GM23338 (cell line): ENCODE data around the gene ZDHHC8. TPM values are rescaled to one million over a fixed set of nuclear protein-coding genes. Genes with fewer than 3 reads are reported as not detected.

Experiments
- ATAC-seq: fragments of 200-7000 bp; cut with Tn5 transposase; 3 replicates; pipeline ENCODE4 v1.9.1; 2020
- DNase-seq: peaks from one replicate; pipeline ENCODE4 v3.0.0-alpha.2; 2015; ENCODE audit warnings: low spot score
- H2AFZ ChIP-seq: fragments of 200-600 bp; sonication (generic); 2 replicates; pipeline ENCODE4 v1.8.0; 2016; ENCODE audit warnings: antibody characterized with exemption, mild to moderate bottlenecking, moderate library complexity
- H3F3A ChIP-seq: fragments of 200-600 bp; sonication (generic); replicated peaks from 2 replicates; pipeline ENCODE4 v1.8.0; 2017; ENCODE audit warnings: antibody characterized with exemption, mixed run types, low read depth
- H3K27ac ChIP-seq: fragments of 200-600 bp; sonication (generic); 2 replicates; pipeline ENCODE4 v1.6.1; 2016; ENCODE audit warnings: low read depth
- H3K27me3 ChIP-seq: fragments of 200-600 bp; sonication (generic); 2 replicates; pipeline ENCODE4 v1.8.0; 2016; ENCODE audit warnings: mild to moderate bottlenecking, mixed run types, moderate library complexity; ENCODE audit not compliant: insufficient read depth
- H3K36me3 ChIP-seq: fragments of 200-600 bp; sonication (generic); 2 replicates; pipeline ENCODE4 v1.8.0; 2016; ENCODE audit warnings: mild to moderate bottlenecking; ENCODE audit not compliant: insufficient read depth
- H3K4me1 ChIP-seq: fragments of 200-600 bp; sonication (generic); 2 replicates; pipeline ENCODE4 v1.8.0; 2016; ENCODE audit warnings: mild to moderate bottlenecking, moderate library complexity; ENCODE audit not compliant: insufficient read depth
- H3K4me2 ChIP-seq: fragments of 200-600 bp; sonication (generic); 2 replicates; pipeline ENCODE4 v1.7.1; 2017; ENCODE audit warnings: mixed run types
- H3K4me3 ChIP-seq: fragments of 200-600 bp; sonication (generic); 2 replicates; pipeline ENCODE4 v1.6.1; 2016; ENCODE audit warnings: mixed run types
- H3K79me2 ChIP-seq: fragments of 200-600 bp; sonication (generic); replicated peaks from 2 replicates; pipeline ENCODE4 v1.8.0; 2017; ENCODE audit warnings: mild to moderate bottlenecking; ENCODE audit not compliant: insufficient read depth
- H3K9me2 ChIP-seq: fragments of 200-600 bp; sonication (generic); 2 replicates; pipeline ENCODE4 v1.8.0; 2017; ENCODE audit not compliant: insufficient read depth
- H4K20me1 ChIP-seq: fragments of 200-600 bp; sonication (generic); replicated peaks from 2 replicates; pipeline ENCODE4 v1.8.0; 2017; ENCODE audit warnings: mild to moderate bottlenecking; ENCODE audit not compliant: insufficient read depth
- H3K27ac Mint-ChIP-seq: 2 replicates; pipeline ENCODE4 v1.8.0; 2020; ENCODE audit warnings: inconsistent platforms, mild to moderate bottlenecking, moderate library complexity, mixed read lengths
- H3K27me3 Mint-ChIP-seq: 3 replicates; pipeline ENCODE4 v1.8.0; 2022; ENCODE audit warnings: low read depth, mild to moderate bottlenecking, moderate library complexity, mixed read lengths, inconsistent platforms; ENCODE audit not compliant: insufficient read depth, poor library complexity
- H3K36me3 Mint-ChIP-seq: 3 replicates; pipeline ENCODE4 v1.8.0; 2021; ENCODE audit warnings: low read depth, mild to moderate bottlenecking, inconsistent platforms, moderate library complexity, mixed read lengths
- H3K4me1 Mint-ChIP-seq: 3 replicates; pipeline ENCODE4 v1.8.0; 2020; ENCODE audit warnings: mild to moderate bottlenecking, inconsistent platforms, mixed read lengths
- H3K4me3 Mint-ChIP-seq: 3 replicates; pipeline ENCODE4 v1.8.0; 2021; ENCODE audit warnings: moderate library complexity, mild to moderate bottlenecking, inconsistent platforms, mixed read lengths
- H3K9me3 Mint-ChIP-seq: 3 replicates; pipeline ENCODE4 v1.8.0; 2020; ENCODE audit warnings: moderate library complexity, mild to moderate bottlenecking, inconsistent platforms, mixed read lengths
- CREB1 ChIP-seq: fragments of 250-450 bp; sonication (Bioruptor Pico); IDR thresholded peaks from 2 replicates; pipeline ENCODE4 v1.5.0; 2020; ENCODE audit warnings: low read depth, mild to moderate bottlenecking, moderate library complexity
- CTCF ChIP-seq, 2 experiments: fragments of 200-600 bp in 1 of 2; sonication (generic) in 1 of 2; conservative IDR thresholded peaks; 2 replicates each; pipeline versions ENCODE4 v1.5.1 to v1.6.1; 2016 to 2017; ENCODE audit warnings: antibody characterized with exemption in 2 of 2, low read depth in 2 of 2, mild to moderate bottlenecking in 2 of 2, moderate library complexity in 1 of 2
- EZH2 ChIP-seq: fragments of 200-600 bp; sonication (generic); IDR thresholded peaks from one replicate; pipeline ENCODE4 v1.8.0; 2017; ENCODE audit warnings: antibody characterized with exemption, mild to moderate bottlenecking, low read depth; ENCODE audit not compliant: unreplicated experiment
- EZH2phosphoT487 ChIP-seq: fragments of 200-600 bp; sonication (generic); IDR thresholded peaks from one replicate; pipeline ENCODE4 v1.8.1; 2018; ENCODE audit warnings: antibody characterized with exemption; ENCODE audit not compliant: unreplicated experiment
- JUNB ChIP-seq: IDR thresholded peaks from one replicate; pipeline ENCODE4 v1.6.1; 2016; ENCODE audit warnings: antibody characterized with exemption; ENCODE audit not compliant: unreplicated experiment
- POLR2AphosphoS5 ChIP-seq: IDR thresholded peaks from 2 replicates; pipeline ENCODE4 v1.6.1; 2016; ENCODE audit warnings: antibody characterized with exemption, low read depth
- REST ChIP-seq: IDR thresholded peaks from one replicate; pipeline ENCODE4 v1.6.1; 2018; ENCODE audit warnings: antibody characterized with exemption; ENCODE audit not compliant: unreplicated experiment
- STAT1 ChIP-seq: IDR thresholded peaks from one replicate; pipeline ENCODE4 v1.6.1; 2016; ENCODE audit warnings: antibody characterized with exemption; ENCODE audit not compliant: unreplicated experiment
- ZNF114 ChIP-seq: fragments of 250-450 bp; sonication (Bioruptor Pico); IDR thresholded peaks from 2 replicates; pipeline ENCODE4 v1.5.0; 2020; ENCODE audit warnings: mild to moderate bottlenecking, moderate library complexity
- ZNF331 ChIP-seq: fragments of 250-450 bp; sonication (Bioruptor Pico); IDR thresholded peaks from 2 replicates; pipeline ENCODE4 v1.5.0; 2020; ENCODE audit warnings: low read depth, mild to moderate bottlenecking, moderate library complexity
- polyA plus RNA-seq: library from polyadenylated mRNA; unstranded; fragments of >200 nt; fragmentation: Nextera tagmentation; extraction: Ambion mirVana; gene quantifications from 2 replicates; pipeline ENCODE4 v1.2.1, GENCODE V29; 2016
- total RNA-seq: library from RNA; depleted of rRNA; stranded (reverse); fragments of >200 nt; shearing (Covaris generic); gene quantifications from 2 replicates; pipeline ENCODE4 v1.2.3, GENCODE V29; 2014

Gene ZDHHC8
- total and polyA plus RNA-seq, 2 experiments from 2014 or later: 13.7 to 47.6 TPM

- Histone ChIP-seq H3K27ac (no peak overlapping the region), H3K27me3 (no peaks in the 10 kb centered on the region), H3K9me2 (no peaks in the 10 kb centered on the region), H3K79me2 (no peaks in the 10 kb centered on the region), H3K36me3 (no peaks in the 10 kb centered on the region), H3K4me2 (no peak overlapping the region), H3K4me1 (no peaks in the 10 kb centered on the region), H3F3A (no peaks in the 10 kb centered on the region), H4K20me1 (no peaks in the 10 kb centered on the region; the same call in 1 of the 2 replicates), H3K4me3 (no peak overlapping the region), H2AFZ (no peak overlapping the region)
- Mint-ChIP-seq H3K4me3 (no peak overlapping the region), H3K36me3 (no peaks in the 10 kb centered on the region), H3K27me3 (peaks cover 7% of the 10 kb centered on the region), H3K4me1 (no peaks in the 10 kb centered on the region), H3K27ac (no peak overlapping the region), H3K9me3 (no peaks in the 10 kb centered on the region)
- ATAC-seq (no peak), DNase-seq (no peak)
- TF ChIP-seq STAT1 (no peak), ZNF331 (CRISPR knock-in tag) (no peak), POLR2AphosphoS5 (no peak), JUNB (no peak), CREB1 (CRISPR knock-in tag) (no peak), REST (no peak), ZNF114 (CRISPR knock-in tag) (no peak), EZH2 (no peak), EZH2phosphoT487 (no peak), CTCF (conservative IDR thresholded peaks at IDR 0.05; ENCODE audit: low read depth in 2 of 2) (no peak)
These were observed 11.4 kb downstream of the ZDHHC8 start for GRCh38 chr22:20142711-20143621.
